Measurements from ENCODE around the gene HCN3.

The HCN3 gene

GRCh38 chr1:155267373-155267772, 9.9 kb upstream of the HCN3 start:
- H3K4me3 ChIP-seq (ENCODE audit: low read depth, low read length), result no peak overlapping the region
- no peak for DNase-seq (ENCODE audit: low read depth, low spot score)
- ChIA-PET CTCF (interaction anchor here (1.0 to 5.3 kb wide), 5 partner anchors 10 to 382 kb away, joined by 3 to 77 read pairs (median 5); partner anchors contain the start of genes FDPS and HCN3), POLR2A (interaction anchor here (0.9 kb wide), 1 partner anchor 10 kb away, joined by 3 read pairs; the partner anchor contains the start of gene HCN3)
- TF ChIP-seq, protein P1, sequence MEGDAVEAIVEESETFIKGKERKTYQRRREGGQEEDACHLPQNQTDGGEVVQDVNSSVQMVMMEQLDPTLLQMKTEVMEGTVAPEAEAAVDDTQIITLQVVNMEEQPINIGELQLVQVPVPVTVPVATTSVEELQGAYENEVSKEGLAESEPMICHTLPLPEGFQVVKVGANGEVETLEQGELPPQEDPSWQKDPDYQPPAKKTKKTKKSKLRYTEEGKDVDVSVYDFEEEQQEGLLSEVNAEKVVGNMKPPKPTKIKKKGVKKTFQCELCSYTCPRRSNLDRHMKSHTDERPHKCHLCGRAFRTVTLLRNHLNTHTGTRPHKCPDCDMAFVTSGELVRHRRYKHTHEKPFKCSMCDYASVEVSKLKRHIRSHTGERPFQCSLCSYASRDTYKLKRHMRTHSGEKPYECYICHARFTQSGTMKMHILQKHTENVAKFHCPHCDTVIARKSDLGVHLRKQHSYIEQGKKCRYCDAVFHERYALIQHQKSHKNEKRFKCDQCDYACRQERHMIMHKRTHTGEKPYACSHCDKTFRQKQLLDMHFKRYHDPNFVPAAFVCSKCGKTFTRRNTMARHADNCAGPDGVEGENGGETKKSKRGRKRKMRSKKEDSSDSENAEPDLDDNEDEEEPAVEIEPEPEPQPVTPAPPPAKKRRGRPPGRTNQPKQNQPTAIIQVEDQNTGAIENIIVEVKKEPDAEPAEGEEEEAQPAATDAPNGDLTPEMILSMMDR (IDR thresholded peaks at IDR 0.05; ENCODE audit: insufficient read depth, low read length, missing control alignments), result no peak

DNA sequence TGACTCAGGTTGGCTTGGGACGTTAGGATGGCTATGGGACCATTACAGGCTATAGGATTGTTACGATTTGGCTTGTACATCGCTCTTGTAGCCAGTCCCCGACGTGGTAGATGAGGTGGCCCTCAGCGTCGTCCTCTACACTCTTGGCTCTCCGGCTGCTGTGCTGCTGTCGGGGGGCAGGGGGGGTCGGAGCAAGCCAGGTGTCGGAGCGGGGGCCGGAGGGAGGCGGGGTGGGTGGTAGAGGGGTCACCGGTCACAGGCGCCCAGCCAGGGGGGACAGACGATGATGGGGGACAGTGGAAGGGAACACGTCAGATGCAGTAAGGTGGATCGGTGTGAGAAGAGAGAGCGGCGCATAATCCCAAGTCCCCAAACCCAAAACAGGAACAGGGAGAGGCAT, 8.6 kb upstream of the HCN3 start:
- H3K4me3 ChIP-seq (ENCODE audit: low read depth, low read length), result no peak overlapping the region
- TF ChIP-seq, protein P1 (IDR thresholded peaks at IDR 0.05; ENCODE audit: insufficient read depth, low read length, missing control alignments), result no peak
- CTCF ChIA-PET, result interaction anchor here (9.6 kb wide), 1 partner anchor 16 kb away, joined by 112 read pairs; the partner anchor contains the start of gene ENTREP3
- no peak for DNase-seq (ENCODE audit: low read depth, low spot score)
- POLR2A ChIA-PET, result no interaction called here

- DNase-seq (ENCODE audit: low read depth, low spot score), result no peak
- CTCF ChIA-PET, result interaction anchor here (1.1 to 9.6 kb wide), 4 partner anchors 17 to 323 kb away, joined by 5 to 112 read pairs (median 6); partner anchors contain the start of gene ENTREP3
- TF ChIP-seq, protein P1 (IDR thresholded peaks at IDR 0.05; ENCODE audit: insufficient read depth, low read length, missing control alignments), result no peak
- POLR2A ChIA-PET, result interaction anchor here (0.6 kb wide), 1 partner anchor 152 kb away, joined by 3 read pairs; no protein-coding TSS in a partner anchor
- no peak overlapping the region for H3K4me3 ChIP-seq (ENCODE audit: low read depth, low read length)
Observed at GRCh38 chr1:155269381-155269780, 7.9 kb upstream of the HCN3 start.

GRCh38 chr1:155272466-155273342, 4.6 kb upstream of the HCN3 start:
- no peak for DNase-seq (ENCODE audit: low read depth, low spot score)
- CTCF ChIA-PET, result interaction anchor here (0.6 to 9.6 kb wide), 10 partner anchors 8 to 322 kb away, joined by 3 to 112 read pairs (median 3); partner anchors contain the start of genes ENTREP3 and KRTCAP2
- POLR2A ChIA-PET, result interaction anchor here (0.5 to 2.0 kb wide), 9 partner anchors 9 to 110 kb away, joined by 3 to 13 read pairs (median 5); partner anchors contain the start of genes RUSC1 and SCAMP3
- H3K4me3 ChIP-seq (ENCODE audit: low read depth, low read length), result peak overlapping the region; percentile 80
- TF ChIP-seq, protein P1 (IDR thresholded peaks at IDR 0.05; ENCODE audit: insufficient read depth, low read length, missing control alignments), result no peak

DNA sequence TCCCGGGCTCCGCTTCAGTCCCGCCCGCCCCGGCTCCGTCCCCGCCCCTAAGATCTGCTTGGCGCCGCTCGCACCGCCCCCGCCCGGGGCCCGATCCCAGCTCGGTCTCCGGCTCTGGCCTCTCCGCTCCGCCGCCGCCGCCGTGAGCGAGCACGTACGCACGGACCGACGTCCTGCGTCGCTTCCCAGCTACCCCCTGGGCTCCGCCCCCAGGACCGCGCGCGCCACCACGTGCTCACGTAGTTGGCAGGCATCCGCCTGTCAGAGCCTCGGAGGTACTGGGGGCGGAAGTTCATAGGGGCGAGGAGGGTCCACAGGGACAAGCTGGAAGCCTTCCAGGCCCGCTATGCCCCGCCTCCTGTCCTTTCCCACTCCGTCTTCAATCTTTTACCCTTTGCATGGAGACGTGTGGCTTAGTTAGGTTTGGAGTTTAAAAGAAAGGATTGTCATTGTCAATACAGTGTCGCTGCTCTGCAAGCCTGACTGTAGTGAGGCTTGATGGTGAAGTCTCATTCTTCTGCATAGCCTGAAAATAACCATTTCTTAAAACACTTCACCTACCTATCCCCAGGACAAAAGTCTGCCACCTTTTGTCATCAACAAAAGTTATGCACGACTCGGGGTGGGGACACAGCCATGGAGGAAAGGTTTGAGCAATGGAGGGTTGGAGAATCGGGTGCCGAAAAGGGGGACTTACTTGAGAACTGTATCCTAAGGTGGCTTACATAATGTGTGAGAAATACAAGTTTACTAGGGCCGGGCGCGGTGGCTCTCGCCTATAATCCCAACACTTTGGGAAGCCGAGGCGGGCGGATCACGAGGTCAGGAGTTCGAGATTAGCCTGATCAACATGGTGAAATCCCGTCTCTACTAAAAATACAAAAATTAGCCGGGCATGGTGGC, 3.7 kb upstream of the HCN3 start, which contains the start of gene CLK2:
Gene CLK2 (minus strand): TSS at position 162 of the 903 bp plus-strand sequence. CDS start 2,527 bp downstream, outside the sequence.
- ChIA-PET POLR2A (interaction anchor here (0.6 to 2.0 kb wide), 7 partner anchors 10 to 51 kb away, joined by 3 to 13 read pairs (median 6); partner anchors contain the start of genes RUSC1 and SCAMP3), CTCF (interaction anchor here (0.6 to 9.6 kb wide), 9 partner anchors 8 to 716 kb away, joined by 3 to 112 read pairs (median 3); partner anchors contain the start of genes ENTREP3 and KRTCAP2)
- peak within 1 kb of the TSS; percentile 80 for H3K4me3 ChIP-seq (ENCODE audit: low read depth, low read length)
- TF ChIP-seq, protein P1 (IDR thresholded peaks at IDR 0.05; ENCODE audit: insufficient read depth, low read length, missing control alignments), result no peak
- no peak for DNase-seq (ENCODE audit: low read depth, low spot score)
